T47D (cell line): ENCODE measurements around the gene GRM8.

Experiments used
- DNase-seq, 2 experiments: peaks; one replicate each; pipeline versions ENCODE4 v3.0.0 to v3.0.0-alpha.2; 2011 to 2012; ENCODE audit warnings: low read depth in 1 of 2, low spot score in 1 of 2
- JUND ChIP-seq: IDR thresholded peaks from 2 replicates; pipeline ENCODE4 v1.6.1; 2012; ENCODE audit warnings: low read depth
- in situ Hi-C: cut with HindIII; loops from 2 replicates; pipeline ENCODE4 v1.10.0; 2016; ENCODE audit warnings: low sequenced_read_pairs, low pct_unique_long_range_greater_than_20kb

The GRM8 gene

GRCh38 chr7:127093340-127093739 is 159.4 kb downstream of the GRM8 start:
- in situ Hi-C loops, result no loop called here
- DNase-seq, result no peak
- TF ChIP-seq JUND, result no peak

- no peak for TF ChIP-seq JUND
- no peak for DNase-seq
- in situ Hi-C loops, result no loop called here
These were observed 161.1 kb downstream of the GRM8 start for GRCh38 chr7:127091620-127092019.

GRCh38 chr7:127089146-127089545 is 163.6 kb downstream of the GRM8 start:
- DNase-seq, result no peak
- no peak for TF ChIP-seq JUND
- in situ Hi-C loops, result no loop called here

GRCh38 chr7:127081539-127081938 is 171.2 kb downstream of the GRM8 start:
- in situ Hi-C loops, result no loop called here
- no peak for DNase-seq
- no peak for TF ChIP-seq JUND

- in situ Hi-C loops, result no loop called here
- DNase-seq, result no peak
- no peak for TF ChIP-seq JUND
These were observed 172.2 kb downstream of the GRM8 start for GRCh38 chr7:127080576-127080975.

- TF ChIP-seq JUND, result no peak
- in situ Hi-C loops, result no loop called here
- DNase-seq, result peak in 1 of 2 experiments; percentile 7
These were observed 185.8 kb downstream of the GRM8 start for GRCh38 chr7:127066974-127067373.

- no peak for DNase-seq
- no peak for TF ChIP-seq JUND
- in situ Hi-C loops, result no loop called here
These were observed 193.3 kb downstream of the GRM8 start for GRCh38 chr7:127059475-127059874.

GRCh38 chr7:127057918-127058317 is 194.8 kb downstream of the GRM8 start:
- in situ Hi-C loops, result no loop called here
- TF ChIP-seq JUND, result no peak

GRCh38 chr7:127056202-127056601 is 196.5 kb downstream of the GRM8 start:
- no peak for DNase-seq
- TF ChIP-seq JUND, result no peak
- in situ Hi-C loops, result no loop called here

More at GRCh38 chr7:127057918-127058317, 194.8 kb downstream of the GRM8 start:
- DNase-seq, result no peak

GRCh38 chr7:127047521-127047920 is 205.2 kb downstream of the GRM8 start:
- DNase-seq, result no peak
- no peak for TF ChIP-seq JUND
- in situ Hi-C loops, result no loop called here

GRCh38 chr7:127041689-127042452 is 210.9 kb downstream of the GRM8 start:
- in situ Hi-C loops, result no loop called here
- no peak for DNase-seq
- no peak for TF ChIP-seq JUND

- TF ChIP-seq JUND, result no peak
- in situ Hi-C loops, result no loop called here
- DNase-seq, result no peak
These were observed 212.7 kb downstream of the GRM8 start for GRCh38 chr7:127040042-127040441.

GRCh38 chr7:127039541-127039940 is 213.2 kb downstream of the GRM8 start:
- no peak for TF ChIP-seq JUND
- DNase-seq, result no peak
- in situ Hi-C loops, result no loop called here
